Measurements from ENCODE around the gene CTNND2.

DNA sequence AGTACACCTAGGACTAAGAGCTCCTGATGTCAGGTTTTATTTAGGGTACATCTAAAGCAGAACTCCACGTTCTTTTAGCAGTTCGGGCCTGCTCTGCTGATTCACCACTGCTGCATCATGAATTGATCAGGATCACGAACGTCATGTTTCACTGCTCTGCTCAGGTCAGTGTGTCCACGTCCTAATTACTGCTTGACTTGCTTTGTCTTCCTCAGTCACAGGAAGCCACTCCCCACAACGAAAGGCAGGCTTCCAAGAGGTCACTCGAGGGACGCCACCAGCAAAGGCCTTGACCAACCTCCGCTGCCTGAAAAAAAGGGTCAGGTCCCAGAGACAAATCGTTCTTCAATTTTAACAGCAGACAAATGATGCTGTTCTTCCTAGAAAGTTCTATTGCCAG, 40.3 kb downstream of the CTNND2 start:
- TF ChIP-seq, protein P1, sequence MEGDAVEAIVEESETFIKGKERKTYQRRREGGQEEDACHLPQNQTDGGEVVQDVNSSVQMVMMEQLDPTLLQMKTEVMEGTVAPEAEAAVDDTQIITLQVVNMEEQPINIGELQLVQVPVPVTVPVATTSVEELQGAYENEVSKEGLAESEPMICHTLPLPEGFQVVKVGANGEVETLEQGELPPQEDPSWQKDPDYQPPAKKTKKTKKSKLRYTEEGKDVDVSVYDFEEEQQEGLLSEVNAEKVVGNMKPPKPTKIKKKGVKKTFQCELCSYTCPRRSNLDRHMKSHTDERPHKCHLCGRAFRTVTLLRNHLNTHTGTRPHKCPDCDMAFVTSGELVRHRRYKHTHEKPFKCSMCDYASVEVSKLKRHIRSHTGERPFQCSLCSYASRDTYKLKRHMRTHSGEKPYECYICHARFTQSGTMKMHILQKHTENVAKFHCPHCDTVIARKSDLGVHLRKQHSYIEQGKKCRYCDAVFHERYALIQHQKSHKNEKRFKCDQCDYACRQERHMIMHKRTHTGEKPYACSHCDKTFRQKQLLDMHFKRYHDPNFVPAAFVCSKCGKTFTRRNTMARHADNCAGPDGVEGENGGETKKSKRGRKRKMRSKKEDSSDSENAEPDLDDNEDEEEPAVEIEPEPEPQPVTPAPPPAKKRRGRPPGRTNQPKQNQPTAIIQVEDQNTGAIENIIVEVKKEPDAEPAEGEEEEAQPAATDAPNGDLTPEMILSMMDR (conservative IDR thresholded peaks at IDR 0.05) = no peak
- TF ChIP-seq ZFX (IDR thresholded peaks at IDR 0.05) = no peak

Data from C4-2B (cell line).